HG03457 (cell line): Measurements from ENCODE around the gene REEP6.
"Not testable (repeated sequence)": the region's sequence is repeated elsewhere in the genome, so short reads cannot be mapped to it uniquely, and the experiment has no call there.

ENCODE experiments used
- ATAC-seq: cut with Tn5 transposase; IDR thresholded peaks from one replicate; pipeline ENCODE4 v1.9.1; 2021; ENCODE audit warnings: moderate number of reproducible peaks; ENCODE audit not compliant: unreplicated experiment

REEP6 gene

GRCh38 chr19:1471515-1472160 lies 19.3 kb upstream of the REEP6 start:
- no peak for ATAC-seq

GRCh38 chr19:1472231-1473084 lies 18.5 kb upstream of the REEP6 start:
- no peak for ATAC-seq

GRCh38 chr19:1473085-1473851 lies 17.7 kb upstream of the REEP6 start:
- no peak for ATAC-seq

- ATAC-seq: no peak
These were observed 16.8 kb upstream of the REEP6 start for GRCh38 chr19:1474011-1474764.

GRCh38 chr19:1474765-1475351 lies 16.1 kb upstream of the REEP6 start:
- no peak for ATAC-seq

DNA sequence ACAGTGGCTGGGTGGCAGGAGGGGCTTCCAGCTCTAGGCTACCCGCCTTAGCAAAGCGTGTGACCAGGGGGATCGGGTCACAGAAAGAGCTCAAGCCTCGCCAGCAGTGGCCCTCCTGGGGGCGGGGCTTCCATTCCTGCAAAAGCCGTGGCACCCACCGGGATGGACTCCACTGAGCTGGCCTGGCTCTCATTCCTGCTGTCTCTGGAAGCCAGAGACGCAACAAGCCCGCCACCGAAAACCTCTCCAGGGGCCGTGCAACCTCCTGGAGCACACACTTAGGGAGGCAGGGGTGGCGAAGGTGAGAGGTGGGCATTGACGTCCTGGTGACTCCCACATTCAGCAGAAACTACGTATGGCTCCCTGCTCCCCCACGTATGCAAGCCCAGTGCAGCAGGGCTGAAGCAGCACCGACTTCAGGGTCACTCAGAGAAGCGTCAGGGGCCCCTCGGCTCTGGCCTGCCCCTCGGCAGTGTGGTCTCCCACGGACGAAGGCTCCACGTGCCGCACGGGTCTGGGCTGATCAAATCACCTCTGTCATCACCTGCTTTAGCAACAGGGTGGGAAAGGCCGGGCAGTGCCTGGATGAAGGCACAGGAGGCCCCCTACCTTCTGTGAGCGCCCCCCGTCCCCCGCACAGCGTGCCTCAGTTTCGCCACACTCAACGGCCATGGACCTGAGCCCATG lies 15.1 kb upstream of the REEP6 start:
- ATAC-seq: no peak

DNA sequence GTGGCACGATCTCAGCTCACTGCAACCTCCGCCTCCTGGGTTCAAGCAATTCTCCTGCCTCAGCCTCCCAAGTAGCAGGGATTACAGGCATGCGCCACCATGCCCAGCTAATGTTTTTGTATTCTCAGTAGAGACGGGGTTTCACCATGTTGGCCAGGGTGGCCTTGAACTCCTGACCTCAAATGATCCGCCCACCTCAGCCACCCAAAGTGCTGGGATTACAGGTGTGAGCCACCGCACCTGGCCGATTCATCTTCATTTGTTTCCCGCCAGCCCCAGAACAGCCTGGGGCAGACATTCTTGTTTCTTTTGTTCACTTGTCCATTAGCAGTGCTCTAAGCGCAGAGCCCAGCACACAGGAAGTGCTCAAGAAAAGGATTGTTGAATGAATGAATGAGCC lies 13.9 kb upstream of the REEP6 start:
- ATAC-seq: not testable (repeated sequence)

DNA sequence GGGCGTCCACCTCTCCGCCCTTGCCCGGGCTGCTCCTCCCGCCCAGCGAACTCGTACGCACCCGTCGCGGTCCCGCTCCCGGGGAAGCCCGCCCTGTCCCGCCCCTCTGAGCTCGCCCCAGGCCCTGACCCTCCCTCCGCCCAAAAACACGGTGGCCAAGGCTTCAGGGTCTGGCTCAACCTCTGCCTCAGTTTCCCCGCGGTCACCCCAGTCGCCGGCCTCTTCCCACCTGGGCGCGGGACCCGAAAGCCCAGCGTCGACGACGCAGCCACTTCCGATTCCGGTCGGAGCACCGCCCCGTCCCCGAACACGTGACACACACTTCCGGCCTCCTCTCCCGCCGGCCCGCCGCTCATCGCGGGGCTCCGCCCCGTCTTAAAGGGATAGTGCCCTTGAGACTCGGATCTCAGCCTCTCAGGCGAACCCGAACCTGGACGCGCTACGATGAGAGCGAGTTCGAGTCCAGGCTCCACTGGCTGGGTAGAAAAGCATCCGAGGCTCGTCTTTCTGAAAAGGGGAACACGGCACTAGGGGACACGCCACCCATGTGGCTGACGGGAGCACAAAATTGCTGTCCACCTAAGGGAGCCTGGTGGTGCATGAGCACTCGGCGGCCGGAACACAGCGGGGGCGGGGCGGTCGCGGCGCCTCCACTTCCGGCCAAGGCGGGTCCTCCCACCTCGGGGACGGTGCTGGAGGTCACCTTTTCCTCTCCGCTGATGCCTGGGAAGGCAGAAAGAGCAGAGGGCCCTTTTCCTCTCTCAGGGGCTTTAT lies 11.9 kb upstream of the REEP6 start, which contains the start of gene C19orf25:
C19orf25 (minus strand) TSS at position 282 of the 774 bp plus-strand sequence. CDS start 312 bp downstream, outside the sequence.
- peak; percentile 59 for ATAC-seq

GRCh38 chr19:1481224-1481892 lies 9.6 kb upstream of the REEP6 start:
- ATAC-seq: no peak

GRCh38 chr19:1481893-1482360 lies 9.1 kb upstream of the REEP6 start:
- ATAC-seq: no peak

DNA sequence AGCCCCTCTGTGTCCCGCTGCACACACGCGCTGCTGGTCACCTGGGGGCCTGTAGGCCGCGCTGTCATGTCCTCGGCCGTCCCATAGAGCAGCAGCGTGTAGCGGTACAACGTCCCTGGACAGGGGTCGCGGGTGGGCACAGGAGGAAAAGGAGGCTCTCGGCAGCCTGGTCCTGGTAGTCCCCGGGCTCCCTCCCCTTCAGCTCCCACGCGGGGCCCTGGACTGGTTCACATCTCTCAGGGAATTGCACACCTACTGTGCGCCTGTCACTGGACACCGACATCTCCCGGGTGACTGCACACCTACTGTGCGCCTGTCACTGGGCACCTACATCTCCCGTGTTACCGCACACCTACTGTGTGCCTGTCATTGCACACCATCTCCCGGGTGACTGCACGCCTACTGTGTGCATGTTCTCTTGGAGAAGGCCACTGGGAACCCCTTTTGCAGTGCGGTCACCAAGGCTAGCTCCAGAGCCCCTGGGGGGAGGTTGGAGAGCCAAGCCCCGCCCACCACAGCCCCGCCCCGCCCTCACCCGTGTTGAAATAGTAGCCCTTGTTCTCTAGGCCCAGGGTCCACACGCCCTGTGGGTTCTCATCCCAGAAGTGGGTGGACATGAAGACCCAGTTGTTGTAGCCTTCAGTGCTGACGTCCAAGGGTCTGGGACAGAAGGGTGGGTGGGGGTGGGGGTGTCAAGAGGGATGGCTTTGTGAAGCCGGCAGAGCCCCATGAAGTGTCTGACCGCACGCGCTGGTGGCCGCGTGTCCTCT lies 8.4 kb upstream of the REEP6 start:
- ATAC-seq: no peak

- no peak for ATAC-seq
These were observed 7.6 kb upstream of the REEP6 start for GRCh38 chr19:1483131-1483978.

DNA sequence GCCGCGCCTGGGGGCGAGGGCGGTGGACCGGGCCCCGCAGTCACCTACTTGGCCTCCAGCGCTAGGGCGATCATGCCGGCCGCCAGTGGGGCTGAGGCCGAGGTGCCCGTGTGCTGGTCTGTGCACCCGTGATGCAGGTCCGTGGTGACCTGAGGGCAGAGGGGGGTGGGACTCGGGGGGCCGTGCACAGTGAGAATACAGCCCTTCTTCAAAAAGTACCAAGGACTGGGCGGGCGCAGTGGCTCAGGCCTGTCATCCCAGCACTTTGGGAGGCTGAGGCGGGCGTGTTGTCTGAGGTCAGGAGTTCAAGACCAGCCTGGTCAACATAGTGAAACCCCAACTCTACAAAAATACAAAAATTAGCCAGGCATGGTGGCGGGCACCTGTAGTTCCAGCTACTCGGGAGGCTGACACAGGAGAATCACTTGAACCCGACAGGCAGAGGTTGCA lies 7.0 kb upstream of the REEP6 start:
- no peak for ATAC-seq

- ATAC-seq: no peak
These were observed 4.0 kb upstream of the REEP6 start for GRCh38 chr19:1486720-1487575.

DNA sequence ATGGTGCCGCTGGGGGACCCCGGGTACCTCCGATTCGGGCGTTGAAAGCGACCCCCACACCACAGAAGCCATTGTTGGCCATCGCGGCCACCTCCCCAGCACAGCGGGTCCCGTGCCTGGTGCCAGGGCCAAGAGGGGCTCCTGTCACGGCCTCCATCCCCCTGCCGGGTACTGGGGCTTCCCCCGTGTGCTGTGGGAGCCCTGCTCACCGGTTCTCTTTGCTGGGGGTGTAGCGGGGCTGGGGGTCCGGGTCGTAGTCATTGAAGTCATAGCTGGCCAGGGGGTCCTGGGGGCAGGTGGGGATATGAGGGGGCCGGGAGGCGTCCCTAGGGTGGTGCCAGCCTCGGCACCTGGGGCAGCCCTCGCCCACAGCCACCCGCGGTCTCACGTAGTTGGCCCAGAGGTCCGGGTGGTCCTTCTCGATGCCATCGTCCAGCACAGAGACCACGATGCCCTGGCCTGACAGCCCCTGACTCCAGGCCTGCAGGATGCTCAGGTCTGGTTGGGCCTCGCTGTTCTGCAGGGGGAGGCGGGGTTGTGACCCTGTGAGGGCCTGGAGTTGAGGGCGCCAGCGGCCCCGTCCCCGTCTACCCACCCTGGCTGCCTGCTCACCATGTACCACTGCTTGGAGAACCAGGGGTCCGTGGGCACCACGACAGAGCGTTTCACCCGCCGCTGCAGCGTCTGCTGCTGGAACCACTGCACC lies 3.3 kb upstream of the REEP6 start:
- no peak for ATAC-seq
